A673 (cell line): ENCODE results near the gene ISOC2. TPM values are rescaled to one million over a fixed set of nuclear protein-coding genes. Genes with fewer than 3 reads are reported as not detected.

ENCODE experiments used
- BruUV-seq: library from RNA; stranded (reverse); fragments of 400-500 nt; replicated peaks from 2 replicates; lab custom pipeline; 2021; lab: Mats Ljungman, UMichigan
- CTCF ChIA-PET: fragments of 300-600 bp; sonication (Branson Sonifier 250); formaldehyde crosslinking; loops from one replicate; lab custom pipeline; 2022; ENCODE audit warnings: antibody characterized with exemption; lab: Charles Lee
- POLR2A ChIA-PET: fragments of 300-600 bp; sonication (Branson Sonifier 250); formaldehyde crosslinking; loops from one replicate; lab custom pipeline; 2022; ENCODE audit warnings: antibody characterized with exemption; ENCODE audit not compliant: low non-redundant PET; lab: Charles Lee
- DNase-seq: peaks from one replicate; pipeline ENCODE4 v3.0.0-alpha.2; 2015; ENCODE audit warnings: low spot score
- H3K27ac ChIP-seq: fragments of 200-600 bp; sonication (generic); 2 replicates; pipeline ENCODE4 v1.5.1; 2016; ENCODE audit warnings: mixed run types, low read depth, mild to moderate bottlenecking, mixed read lengths, antibody characterized with exemption, low read length; ENCODE audit not compliant: poor library complexity, severe bottlenecking
- H3K27me3 ChIP-seq: fragments of 200-600 bp; sonication (generic); replicated peaks from 2 replicates; pipeline ENCODE4 v1.6.1; 2017; ENCODE audit warnings: mixed run types, low read depth, mild to moderate bottlenecking, mixed read lengths, antibody characterized with exemption, low read length; ENCODE audit not compliant: insufficient read depth, poor library complexity
- H3K36me3 ChIP-seq: fragments of 200-600 bp; sonication (generic); 2 replicates; pipeline ENCODE4 v1.6.1; 2016; ENCODE audit warnings: mixed run types, mild to moderate bottlenecking, mixed read lengths, antibody characterized with exemption, low read length; ENCODE audit not compliant: insufficient read depth, poor library complexity, severe bottlenecking
- H3K4me1 ChIP-seq: fragments of 200-600 bp; sonication (generic); 2 replicates; pipeline ENCODE4 v1.6.1; 2017; ENCODE audit warnings: mixed run types, mild to moderate bottlenecking, mixed read lengths, antibody characterized with exemption, low read length; ENCODE audit not compliant: insufficient read depth, poor library complexity, severe bottlenecking
- H3K4me3 ChIP-seq: fragments of 200-600 bp; sonication (generic); 2 replicates; pipeline ENCODE4 v1.5.1; 2016; ENCODE audit warnings: low read depth, mixed run types, mild to moderate bottlenecking, mixed read lengths, low read length; ENCODE audit not compliant: poor library complexity, severe bottlenecking
- H3K9me3 ChIP-seq: fragments of 200-600 bp; sonication (generic); 2 replicates; pipeline ENCODE4 v1.6.1; 2016; ENCODE audit warnings: mixed run types, low read depth, mild to moderate bottlenecking, mixed read lengths, antibody characterized with exemption, low read length; ENCODE audit not compliant: poor library complexity, severe bottlenecking
- CTCF ChIP-seq: fragments of 300-800, 200-600 bp; sonication (generic); conservative IDR thresholded peaks from 2 replicates; pipeline ENCODE4 v1.5.1; 2017; ENCODE audit warnings: low read depth, mild to moderate bottlenecking, antibody characterized with exemption, low read length, moderate library complexity, mixed read lengths
- EZH2 ChIP-seq: fragments of 200-600 bp; sonication (generic); IDR thresholded peaks from 2 replicates; pipeline ENCODE4 v1.6.1; 2017; ENCODE audit warnings: borderline replicate concordance, low read depth, mild to moderate bottlenecking, mixed read lengths, antibody characterized with exemption, low read length; ENCODE audit not compliant: poor library complexity, severe bottlenecking
- intact Hi-C: fragments of 100-400 bp; cut with micrococcal nuclease; formaldehyde crosslinking; loops from one replicate; pipeline ENCODE4 v1.10.0; 2022; ENCODE audit not compliant: unreplicated experiment
- total RNA-seq: library from RNA; stranded (reverse); gene quantifications from 2 replicates; pipeline ENCODE4 v1.2.3, GENCODE V29; 2021

ISOC2 gene
- total RNA-seq, 1 experiment from 2014 or later, result 33.2 TPM

- no peak overlapping the region for H3K27ac ChIP-seq
- H3K36me3 ChIP-seq, result no peaks in the 10 kb centered on the region
- POLR2A ChIA-PET, result no interaction called here
- BruUV-seq, result no TSS peak
- no peak for DNase-seq
- CTCF ChIA-PET, result no interaction called here
- no peaks in the 10 kb centered on the region for H3K9me3 ChIP-seq
- no peak for TF ChIP-seq EZH2
- TF ChIP-seq CTCF, result no peak
- intact Hi-C loops, result no loop called here
- H3K27me3 ChIP-seq, result no peaks in the 10 kb centered on the region
- no peak overlapping the region for H3K4me3 ChIP-seq
- H3K4me1 ChIP-seq, result peaks cover 28% of the 10 kb centered on the region
Measured at GRCh38 chr19:55490478-55491432, 29.3 kb upstream of the ISOC2 start.

- ChIA-PET CTCF (no interaction called here), POLR2A (no interaction called here)
Measured at GRCh38 chr19:55489711-55490477, 28.5 kb upstream of the ISOC2 start.

More at GRCh38 chr19:55489711-55490477, 28.5 kb upstream of the ISOC2 start:
- Histone ChIP-seq H3K4me3 (no peak overlapping the region), H3K4me1 (peaks cover 32% of the 10 kb centered on the region), H3K9me3 (no peaks in the 10 kb centered on the region), H3K27ac (no peak overlapping the region), H3K36me3 (no peaks in the 10 kb centered on the region), H3K27me3 (no peaks in the 10 kb centered on the region)
- intact Hi-C loops, result no loop called here
- no peak for TF ChIP-seq CTCF
- TF ChIP-seq EZH2, result no peak
- DNase-seq, result no peak
- BruUV-seq, result no TSS peak
